Measurements from ENCODE around the gene HHLA2. TPM values are rescaled to one million over a fixed set of nuclear protein-coding genes. Genes with fewer than 3 reads are reported as not detected.
"Not testable (repeated sequence)": the region's sequence is repeated elsewhere in the genome, so short reads cannot be mapped to it uniquely, and the experiment has no call there.

HHLA2 gene
- total RNA-seq, 6 experiments from 2014 or later, result not detected

- no peak for DNase-seq
- Mint-ChIP-seq H3K9me3 (no peaks in the 10 kb centered on the region), H3K36me3 (ENCODE audit: low read depth) (no peaks in the 10 kb centered on the region), H3K4me1 (ENCODE audit: low read depth) (no peaks in the 10 kb centered on the region; the same call in 1 of the 2 replicates), H3K27me3 (ENCODE audit: insufficient read depth) (peaks cover 12% of the 10 kb centered on the region; the same call in 1 of the 2 replicates), H3K27ac (no peak overlapping the region), H3K4me3 (no peak overlapping the region)
- no peak for TF ChIP-seq CTCF (IDR thresholded peaks at IDR 0.05)
Observed at GRCh38 chr3:108271626-108272025, 24.7 kb upstream of the HHLA2 start.

GRCh38 chr3:108279066-108279465, 17.3 kb upstream of the HHLA2 start:
- not testable (repeated sequence) for DNase-seq; H3K36me3 Mint-ChIP-seq (ENCODE audit: low read depth)

GRCh38 chr3:108280476-108280875, 15.9 kb upstream of the HHLA2 start:
- H3K27me3 Mint-ChIP-seq (ENCODE audit: insufficient read depth), result peaks cover 4% of the 10 kb centered on the region
- no peak overlapping the region for H3K27ac Mint-ChIP-seq
- no peaks in the 10 kb centered on the region for H3K4me1 Mint-ChIP-seq (ENCODE audit: low read depth)
- no peak for TF ChIP-seq CTCF (IDR thresholded peaks at IDR 0.05)
- H3K4me3 Mint-ChIP-seq, result no peak overlapping the region
- no peak for DNase-seq
- peaks cover 24% of the 10 kb centered on the region for H3K9me3 Mint-ChIP-seq
- no peaks in the 10 kb centered on the region for H3K36me3 Mint-ChIP-seq (ENCODE audit: low read depth)

More at GRCh38 chr3:108279066-108279465, 17.3 kb upstream of the HHLA2 start:
- not testable (repeated sequence) for H3K27ac Mint-ChIP-seq; H3K4me1 Mint-ChIP-seq (ENCODE audit: low read depth); H3K27me3 Mint-ChIP-seq (ENCODE audit: insufficient read depth); H3K4me3 Mint-ChIP-seq
- peaks cover 24% of the 10 kb centered on the region for H3K9me3 Mint-ChIP-seq

- peaks cover 24% of the 10 kb centered on the region for H3K9me3 Mint-ChIP-seq
- no peak overlapping the region for H3K4me3 Mint-ChIP-seq
- H3K27ac Mint-ChIP-seq, result no peak overlapping the region
- H3K36me3 Mint-ChIP-seq (ENCODE audit: low read depth), result no peaks in the 10 kb centered on the region
- no peak for DNase-seq
- H3K4me1 Mint-ChIP-seq (ENCODE audit: low read depth), result no peaks in the 10 kb centered on the region
- TF ChIP-seq CTCF (IDR thresholded peaks at IDR 0.05), result no peak
- peaks cover 4% of the 10 kb centered on the region for H3K27me3 Mint-ChIP-seq (ENCODE audit: insufficient read depth)
Observed at GRCh38 chr3:108281670-108282069, 14.7 kb upstream of the HHLA2 start.

- Mint-ChIP-seq H3K27ac (no peak overlapping the region), H3K9me3 (peaks cover 15% of the 10 kb centered on the region), H3K4me1 (ENCODE audit: low read depth) (no peaks in the 10 kb centered on the region), H3K36me3 (ENCODE audit: low read depth) (no peaks in the 10 kb centered on the region), H3K27me3 (ENCODE audit: insufficient read depth) (peaks cover 4% of the 10 kb centered on the region), H3K4me3 (no peak overlapping the region)
- no peak for DNase-seq
- no peak for TF ChIP-seq CTCF (IDR thresholded peaks at IDR 0.05)
Observed at GRCh38 chr3:108283006-108283405, 13.3 kb upstream of the HHLA2 start.

GRCh38 chr3:108283989-108284388, 12.4 kb upstream of the HHLA2 start:
- peaks cover 6% of the 10 kb centered on the region for H3K9me3 Mint-ChIP-seq
- no peak overlapping the region for H3K4me3 Mint-ChIP-seq
- no peak overlapping the region for H3K27ac Mint-ChIP-seq
- peaks cover 4% of the 10 kb centered on the region for H3K27me3 Mint-ChIP-seq (ENCODE audit: insufficient read depth)
- no peaks in the 10 kb centered on the region for H3K36me3 Mint-ChIP-seq (ENCODE audit: low read depth)
- no peak for TF ChIP-seq CTCF (IDR thresholded peaks at IDR 0.05)
- no peak for DNase-seq
- no peaks in the 10 kb centered on the region for H3K4me1 Mint-ChIP-seq (ENCODE audit: low read depth)
